Prostate gland (tissue), 2 donors: ENCODE measurements around the gene FER. TPM values are rescaled to one million over a fixed set of nuclear protein-coding genes. Genes with fewer than 3 reads are reported as not detected.

ENCODE experiments used
- DNase-seq: peaks from one replicate; pipeline ENCODE4 v3.0.0-alpha.2; 2019; ENCODE audit warnings: low spot score
- H3K27ac ChIP-seq, 2 donors: fragments of 200-600 bp; sonication (generic); 2 replicates each; pipeline ENCODE4 v1.5.1; 2017 to 2019
- H3K27me3 ChIP-seq: fragments of 200-600 bp; sonication (generic); replicated peaks from 2 replicates; pipeline ENCODE4 v1.5.1; 2019; ENCODE audit not compliant: insufficient read depth
- H3K36me3 ChIP-seq, 2 donors: fragments of 200-600 bp; sonication (generic); 1 replicate in 1 of 2; 2 replicates in 1 of 2; pipeline versions ENCODE4 v1.5.1 to v1.8.1; 2017 to 2019
- H3K4me1 ChIP-seq: fragments of 200-600 bp; sonication (generic); replicated peaks from 2 replicates; pipeline ENCODE4 v1.5.1; 2019
- H3K4me3 ChIP-seq, 2 donors: fragments of 200-600 bp; sonication (generic); 2 replicates each; pipeline ENCODE4 v1.5.1; 2017 to 2019
- H3K9me3 ChIP-seq: fragments of 200-600 bp; sonication (generic); 2 replicates; pipeline ENCODE4 v1.5.1; 2017
- CTCF ChIP-seq, 4 experiments: fragments of 200-600 bp in 2 of 4; fragments of 450-650 bp in 2 of 4; sonication (generic) in 2 of 4; IDR thresholded peaks; 1 replicate in 3 of 4; 2 replicates in 1 of 4; pipeline ENCODE4 v1.5.1; 2016 to 2019; ENCODE audit warnings: antibody characterized with exemption in 4 of 4, mild to moderate bottlenecking in 2 of 4, moderate library complexity in 2 of 4
- POLR2A ChIP-seq: fragments of 450-650 bp; IDR thresholded peaks from one replicate; pipeline ENCODE4 v1.6.1; 2016; ENCODE audit warnings: antibody characterized with exemption, mild to moderate bottlenecking
- POLR2AphosphoS5 ChIP-seq: sonication (generic); formaldehyde crosslinking; IDR thresholded peaks from one replicate; pipeline ENCODE4 v1.6.1; 2017; ENCODE audit warnings: antibody characterized with exemption
- WGBS: methylation state at CpG from one replicate; pipeline ENCODE4 v1.1.5; 2018; 5-methylcytosine and 5-hydroxymethylcytosine counted together
- intact Hi-C: fragments of 100-400 bp; cut with DNase I; formaldehyde crosslinking; loops from one replicate; pipeline ENCODE4 v1.14.2; 2022
- total RNA-seq, 2 donors: library from RNA; depleted of rRNA; stranded (reverse); fragments of >200 nt; gene quantifications; one replicate each; pipeline ENCODE4 v1.1.0, GENCODE V29; 2016

The FER gene
- total RNA-seq, 2 donors from 2014 or later = 9.1 to 36.0 TPM

GRCh38 chr5:108820983-108821382 is 73.3 kb downstream of the FER start:
- intact Hi-C loops = no loop called here
- no peak for DNase-seq
- 89% methylated on average over 3 of the region's 3 CpGs for WGBS

GRCh38 chr5:108822211-108822947 is 74.7 kb downstream of the FER start:
- intact Hi-C loops = no loop called here
- Histone ChIP-seq H3K27ac (no peak overlapping the region), H3K27me3 (no peaks in the 10 kb centered on the region), H3K9me3 (no peaks in the 10 kb centered on the region), H3K4me1 (no peaks in the 10 kb centered on the region), H3K4me3 (no peak overlapping the region), H3K36me3 (no peaks in the 10 kb centered on the region)
- WGBS = 93% methylated on average over 7 of the region's 7 CpGs
- TF ChIP-seq POLR2A (no peak), POLR2AphosphoS5 (no peak), CTCF (IDR thresholded peaks at IDR 0.05) (no peak)
- no peak for DNase-seq

More at GRCh38 chr5:108820983-108821382, 73.3 kb downstream of the FER start:
- Histone ChIP-seq H3K4me1 (no peaks in the 10 kb centered on the region), H3K27me3 (no peaks in the 10 kb centered on the region), H3K27ac (no peak overlapping the region), H3K9me3 (no peaks in the 10 kb centered on the region), H3K36me3 (no peaks in the 10 kb centered on the region), H3K4me3 (no peak overlapping the region)
- no peak for TF ChIP-seq POLR2A
- TF ChIP-seq POLR2AphosphoS5 = no peak
- no peak for TF ChIP-seq CTCF (IDR thresholded peaks at IDR 0.05)

- no peaks in the 10 kb centered on the region for H3K9me3 ChIP-seq
- no peaks in the 10 kb centered on the region for H3K4me1 ChIP-seq
- DNase-seq = no peak
- H3K36me3 ChIP-seq = no peaks in the 10 kb centered on the region
- no peaks in the 10 kb centered on the region for H3K27me3 ChIP-seq
- H3K4me3 ChIP-seq = no peak overlapping the region
- intact Hi-C loops = no loop called here
- TF ChIP-seq POLR2A (no peak), CTCF (IDR thresholded peaks at IDR 0.05) (no peak)
- H3K27ac ChIP-seq = no peak overlapping the region
- 91% methylated on average over 1 of the region's 1 CpG for WGBS
Measured at GRCh38 chr5:108827131-108827530, 79.4 kb downstream of the FER start.

GRCh38 chr5:108830705-108831276 is 83.1 kb downstream of the FER start:
- TF ChIP-seq POLR2AphosphoS5 = no peak
- TF ChIP-seq CTCF (IDR thresholded peaks at IDR 0.05) = no peak
- TF ChIP-seq POLR2A = no peak
- WGBS = 91% methylated on average over 3 of the region's 3 CpGs
- intact Hi-C loops = no loop called here

GRCh38 chr5:108836492-108836891 is 88.8 kb downstream of the FER start:
- no peak for DNase-seq
- Histone ChIP-seq H3K4me3 (no peak overlapping the region), H3K4me1 (no peaks in the 10 kb centered on the region), H3K36me3 (no peaks in the 10 kb centered on the region), H3K27ac (no peak overlapping the region), H3K9me3 (no peaks in the 10 kb centered on the region), H3K27me3 (no peaks in the 10 kb centered on the region)
- intact Hi-C loops = no loop called here
- TF ChIP-seq POLR2A = no peak
- no peak for TF ChIP-seq CTCF (IDR thresholded peaks at IDR 0.05)
- TF ChIP-seq POLR2AphosphoS5 = no peak
- 95% methylated on average over 2 of the region's 2 CpGs for WGBS

More at GRCh38 chr5:108830705-108831276, 83.1 kb downstream of the FER start:
- Histone ChIP-seq H3K36me3 (no peaks in the 10 kb centered on the region), H3K4me3 (no peak overlapping the region), H3K4me1 (no peaks in the 10 kb centered on the region), H3K9me3 (no peaks in the 10 kb centered on the region), H3K27ac (no peak overlapping the region), H3K27me3 (no peaks in the 10 kb centered on the region)
- no peak for DNase-seq
